Lower lobe of right lung (tissue), 2 donors: ENCODE data around the gene PRR11. TPM values are rescaled to one million over a fixed set of nuclear protein-coding genes. Genes with fewer than 3 reads are reported as not detected.

ENCODE experiments used
- ATAC-seq, 2 donors: fragments of 200-7000 bp; cut with Tn5 transposase; one replicate each; pipeline ENCODE4 v1.9.1; 2020 to 2022; ENCODE audit warnings: mild to moderate bottlenecking in 2 of 2, moderate library complexity in 2 of 2
- DNase-seq: peaks from one replicate; pipeline ENCODE4 v3.0.0-alpha.2; 2020
- H3K27ac ChIP-seq: fragments of 200-600 bp; one replicate; pipeline ENCODE4 v1.8.0; 2022
- H3K27me3 ChIP-seq: fragments of 200-600 bp; one replicate; pipeline ENCODE4 v1.8.0; 2022; ENCODE audit warnings: low read depth
- H3K36me3 ChIP-seq: fragments of 200-600 bp; one replicate; pipeline ENCODE4 v1.8.0; 2022; ENCODE audit warnings: mild to moderate bottlenecking
- H3K4me1 ChIP-seq: fragments of 200-600 bp; one replicate; pipeline ENCODE4 v1.8.0; 2022
- H3K4me3 ChIP-seq: fragments of 200-600 bp; one replicate; pipeline ENCODE4 v1.8.0; 2022; ENCODE audit warnings: mild to moderate bottlenecking
- H3K9me3 ChIP-seq: fragments of 200-600 bp; one replicate; pipeline ENCODE4 v1.8.0; 2022
- intact Hi-C: fragments of 100-400 bp; cut with DNase I; formaldehyde crosslinking; loops from one replicate; pipeline ENCODE4 v1.11.0; 2022
- total RNA-seq: library from RNA; stranded (reverse); fragmentation: NEBNext Ultra II Directional; extraction: Animal tissue kit (Norgen Biotek cat#: 25700); gene quantifications from one replicate; pipeline ENCODE4 v1.2.1, GENCODE V29; 2021
- TF ChIP-seq, protein P1 (sequence below): fragments of 200-600 bp; IDR thresholded peaks from one replicate; pipeline ENCODE4 v1.8.0; 2022; ENCODE audit warnings: antibody characterized with exemption, mild to moderate bottlenecking
- donor health status: DM: no; HTN: yes; CAD: no; lungs with severe emphysema.

The PRR11 gene
- total RNA-seq, 1 donor from 2014 or later = 4.1 TPM

DNA sequence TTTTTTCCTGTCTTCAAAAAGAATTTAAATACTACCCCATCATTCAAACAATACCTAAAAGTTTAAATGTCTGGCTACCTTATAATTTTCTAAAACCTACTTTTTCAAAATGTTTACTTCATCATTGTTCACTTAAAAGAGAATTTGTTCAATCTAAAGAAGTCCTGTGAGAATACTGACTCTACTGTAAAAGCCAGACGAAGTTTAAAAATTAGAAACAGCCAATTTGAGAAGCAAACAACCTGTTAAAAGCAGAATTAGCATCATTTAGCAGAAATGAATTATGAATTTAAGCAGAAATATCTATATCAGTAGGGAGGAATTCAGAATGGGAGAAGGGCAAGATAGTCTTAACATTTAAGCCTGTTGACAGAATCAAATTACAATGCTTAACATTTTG lies 2.6 kb upstream of the PRR11 start:
- no peak for ATAC-seq
- no peak overlapping the region for H3K27ac ChIP-seq

DNA sequence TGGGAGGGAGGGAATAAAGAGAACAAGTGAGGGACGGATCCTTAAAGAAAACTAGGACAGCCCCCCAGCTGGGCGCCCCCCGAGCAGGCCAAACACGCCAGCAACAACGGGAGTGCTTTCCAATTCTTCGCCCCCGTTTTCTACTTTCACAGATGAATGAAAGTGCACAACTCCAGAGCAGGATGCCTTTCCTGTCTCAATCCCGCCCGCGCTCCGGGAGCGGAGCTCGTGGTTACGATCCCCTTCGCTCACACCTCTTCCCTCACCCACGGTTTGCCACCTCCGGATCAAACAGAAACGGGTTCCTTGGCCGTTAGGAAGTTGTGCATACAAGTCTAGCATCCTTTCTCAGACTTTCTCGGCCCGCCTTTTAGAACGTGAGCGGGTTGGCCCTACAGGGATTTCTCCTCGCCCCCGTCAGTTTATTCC lies 1.2 kb upstream of the PRR11 start:
- Histone ChIP-seq H3K27ac (peak overlapping the region; percentile 82), H3K27me3 (no peaks in the 10 kb centered on the region), H3K4me3 (peak overlapping the region; percentile 84), H3K9me3 (no peaks in the 10 kb centered on the region), H3K36me3 (no peaks in the 10 kb centered on the region), H3K4me1 (peaks cover 26% of the 10 kb centered on the region)
- intact Hi-C loops = no loop called here
- ATAC-seq = peak in 1 of 2 donors; percentile 25
- TF ChIP-seq, protein P1, sequence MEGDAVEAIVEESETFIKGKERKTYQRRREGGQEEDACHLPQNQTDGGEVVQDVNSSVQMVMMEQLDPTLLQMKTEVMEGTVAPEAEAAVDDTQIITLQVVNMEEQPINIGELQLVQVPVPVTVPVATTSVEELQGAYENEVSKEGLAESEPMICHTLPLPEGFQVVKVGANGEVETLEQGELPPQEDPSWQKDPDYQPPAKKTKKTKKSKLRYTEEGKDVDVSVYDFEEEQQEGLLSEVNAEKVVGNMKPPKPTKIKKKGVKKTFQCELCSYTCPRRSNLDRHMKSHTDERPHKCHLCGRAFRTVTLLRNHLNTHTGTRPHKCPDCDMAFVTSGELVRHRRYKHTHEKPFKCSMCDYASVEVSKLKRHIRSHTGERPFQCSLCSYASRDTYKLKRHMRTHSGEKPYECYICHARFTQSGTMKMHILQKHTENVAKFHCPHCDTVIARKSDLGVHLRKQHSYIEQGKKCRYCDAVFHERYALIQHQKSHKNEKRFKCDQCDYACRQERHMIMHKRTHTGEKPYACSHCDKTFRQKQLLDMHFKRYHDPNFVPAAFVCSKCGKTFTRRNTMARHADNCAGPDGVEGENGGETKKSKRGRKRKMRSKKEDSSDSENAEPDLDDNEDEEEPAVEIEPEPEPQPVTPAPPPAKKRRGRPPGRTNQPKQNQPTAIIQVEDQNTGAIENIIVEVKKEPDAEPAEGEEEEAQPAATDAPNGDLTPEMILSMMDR = no peak
- DNase-seq = peak; percentile 53

More for the DNA sequence above, 2.6 kb upstream of the PRR11 start:
- H3K4me1 ChIP-seq = peaks cover 26% of the 10 kb centered on the region
- H3K27me3 ChIP-seq = no peaks in the 10 kb centered on the region
- intact Hi-C loops = no loop called here
- H3K36me3 ChIP-seq = no peaks in the 10 kb centered on the region
- H3K4me3 ChIP-seq = no peak overlapping the region
- TF ChIP-seq, protein P1 = no peak
- no peaks in the 10 kb centered on the region for H3K9me3 ChIP-seq
- DNase-seq = no peak

DNA sequence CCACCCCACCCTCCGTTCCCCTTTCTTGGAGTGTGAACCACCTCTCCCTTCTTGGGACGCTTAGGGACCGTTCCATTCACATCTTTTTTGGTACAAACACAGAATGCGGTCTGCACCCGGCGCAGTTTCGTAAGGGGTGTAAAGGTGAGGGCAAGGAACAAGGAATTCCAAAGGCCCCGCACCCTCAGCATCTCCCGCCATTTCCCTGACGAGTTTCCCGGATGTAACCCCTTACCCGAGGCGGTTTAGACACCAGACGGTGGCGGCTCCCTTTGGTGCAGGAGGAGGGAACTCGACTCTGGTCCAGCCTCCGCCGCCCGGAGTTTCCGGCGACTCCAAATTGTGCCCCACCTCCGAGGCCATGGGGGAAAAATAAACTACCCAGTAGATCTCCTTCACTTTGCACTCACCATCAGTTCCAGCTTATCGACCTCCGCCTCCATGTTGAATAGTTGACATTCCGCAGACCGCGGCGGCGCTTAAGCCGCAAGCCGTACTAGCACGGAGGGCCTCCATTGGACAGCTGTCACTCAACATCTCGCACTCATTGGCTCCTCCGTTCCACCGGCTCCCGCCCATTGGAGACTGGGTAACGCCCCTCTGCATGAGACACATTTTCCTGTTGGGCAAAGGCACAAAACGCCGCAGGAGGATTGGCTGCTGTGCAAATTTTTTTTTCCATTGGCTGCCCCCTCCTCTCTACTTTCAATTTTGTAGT lies 666 bp upstream of the PRR11 start, which contains the start of gene SKA2:
Gene SKA2, minus strand, starts transcription at position 466 of the 718 bp plus-strand sequence. Its CDS starts 23 bp downstream, at position 443.
- no peaks in the 10 kb centered on the region for H3K36me3 ChIP-seq
- TF ChIP-seq, protein P1 = no peak
- peak within 1 kb of the TSS; percentile 82 for H3K27ac ChIP-seq
- peak; percentile 96 for DNase-seq
- no peaks in the 10 kb centered on the region for H3K27me3 ChIP-seq
- intact Hi-C loops = no loop called here
- peaks cover 26% of the 10 kb centered on the region for H3K4me1 ChIP-seq
- peak; percentile 98 for ATAC-seq
- H3K9me3 ChIP-seq = no peaks in the 10 kb centered on the region
- peak within 1 kb of the TSS; percentile 84 for H3K4me3 ChIP-seq

DNA sequence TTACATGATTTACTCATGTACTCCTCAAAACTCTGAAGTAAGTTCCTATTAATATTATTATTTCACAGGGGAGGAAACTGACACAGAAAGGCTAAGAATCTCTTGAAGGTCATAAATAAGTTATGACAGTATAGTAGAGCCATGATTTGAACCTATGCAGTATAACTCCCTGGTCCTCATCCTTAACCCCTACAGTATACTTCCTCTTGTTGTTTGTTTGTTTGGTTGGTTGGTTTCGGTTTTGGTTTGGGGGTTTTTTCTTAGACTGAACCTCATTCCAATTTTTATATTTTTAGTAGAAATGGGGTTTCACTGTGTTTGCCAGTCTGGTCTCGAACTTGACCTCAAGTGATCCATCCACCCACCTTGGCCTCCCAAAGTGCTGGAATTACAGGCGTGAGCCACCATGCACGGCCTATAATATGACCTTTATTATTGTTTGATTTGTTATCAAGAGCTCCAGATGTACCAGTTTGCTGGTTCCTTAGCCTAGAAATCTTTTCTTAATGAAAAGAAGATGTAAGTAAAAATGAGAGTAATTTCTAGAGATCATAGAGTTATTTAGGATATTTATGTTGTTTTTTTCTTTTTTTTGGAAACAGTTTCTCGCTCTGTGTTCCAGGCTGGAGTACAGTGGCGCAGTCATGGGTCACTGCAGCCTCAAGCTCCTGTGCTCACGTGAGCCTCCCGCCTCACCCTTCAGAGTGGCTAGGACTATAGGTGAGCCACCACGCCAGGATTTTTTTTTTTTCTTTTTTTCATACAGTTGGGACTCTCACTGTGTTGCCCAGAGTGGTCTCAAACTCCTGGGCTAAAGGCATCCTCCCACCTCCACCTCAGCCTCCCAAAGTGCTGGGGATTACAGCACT lies 4.8 kb downstream of the PRR11 start:
- H3K4me3 ChIP-seq = no peak overlapping the region
- TF ChIP-seq, protein P1 = no peak
- intact Hi-C loops = no loop called here
- no peaks in the 10 kb centered on the region for H3K27me3 ChIP-seq
- no peak for DNase-seq
- no peaks in the 10 kb centered on the region for H3K4me1 ChIP-seq
- no peaks in the 10 kb centered on the region for H3K9me3 ChIP-seq
- H3K27ac ChIP-seq = no peak overlapping the region
- no peaks in the 10 kb centered on the region for H3K36me3 ChIP-seq
- no peak for ATAC-seq

DNA sequence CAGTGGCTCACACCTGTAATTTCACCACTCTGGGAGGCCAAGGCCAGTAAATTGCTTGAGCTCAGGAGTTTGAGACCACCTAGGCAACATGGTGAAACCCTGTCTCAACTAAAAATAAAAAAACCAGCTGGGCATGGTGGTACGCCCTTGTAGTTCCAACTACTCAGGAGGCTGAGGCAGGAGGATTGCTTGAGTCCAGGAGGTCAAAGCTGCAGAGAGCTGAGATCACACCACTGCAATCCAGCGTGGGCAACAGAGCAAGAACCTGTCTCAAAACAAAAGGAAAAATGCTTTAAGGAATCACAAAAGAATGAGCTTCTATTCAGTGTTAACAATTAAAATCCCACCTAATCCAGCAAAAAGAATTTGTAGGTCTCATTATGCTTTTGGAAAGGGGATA lies 5.9 kb downstream of the PRR11 start:
- DNase-seq (no peak), ATAC-seq (no peak)
- Histone ChIP-seq H3K36me3 (no peaks in the 10 kb centered on the region), H3K27ac (no peak overlapping the region), H3K27me3 (no peaks in the 10 kb centered on the region), H3K4me3 (no peak overlapping the region), H3K4me1 (no peaks in the 10 kb centered on the region), H3K9me3 (no peaks in the 10 kb centered on the region)
- intact Hi-C loops = no loop called here
- TF ChIP-seq, protein P1 = no peak
